ENCODE measurements around the gene TUBA4B.

TUBA4B gene

GRCh38 chr2:219218732-219219701 lies 34.0 kb upstream of the TUBA4B start, which contains the start of gene ABCB6:
TSS of gene ABCB6 (minus strand) at chr2:219218958. CDS start at chr2:219218673, 285 bp downstream.
- peak; percentile 77 for DNase-seq

GRCh38 chr2:219219784-219220532 lies 33.1 kb upstream of the TUBA4B start:
- no peak for DNase-seq

GRCh38 chr2:219220652-219221402 lies 32.2 kb upstream of the TUBA4B start:
- DNase-seq: no peak

- no peak for DNase-seq
These were observed 31.0 kb upstream of the TUBA4B start for GRCh38 chr2:219221957-219222518.

GRCh38 chr2:219223831-219224610 lies 29.0 kb upstream of the TUBA4B start:
- DNase-seq: no peak

- no peak for DNase-seq
These were observed 27.7 kb upstream of the TUBA4B start for GRCh38 chr2:219225350-219225749.

- no peak for DNase-seq
These were observed 24.8 kb upstream of the TUBA4B start for GRCh38 chr2:219228041-219228910.

GRCh38 chr2:219228911-219229304 lies 24.1 kb upstream of the TUBA4B start:
- no peak for DNase-seq

- peak; percentile 96 for DNase-seq
These were observed 23.6 kb upstream of the TUBA4B start, which contains the start of the genes ANKZF1 and ATG9A for GRCh38 chr2:219229305-219230058. TSS of gene ANKZF1 (plus strand) at chr2:219229806. CDS start at chr2:219230258, 452 bp downstream. TSS of gene ATG9A (minus strand) at chr2:219229636. CDS start at chr2:219228024, 1,612 bp downstream.

- DNase-seq: no peak
These were observed 22.9 kb upstream of the TUBA4B start for GRCh38 chr2:219230059-219230540.

- no peak for DNase-seq
These were observed 18.7 kb upstream of the TUBA4B start for GRCh38 chr2:219234331-219234730.

- no peak for DNase-seq
These were observed 9.7 kb upstream of the TUBA4B start for GRCh38 chr2:219243291-219243761.

- DNase-seq: peak; percentile 29
These were observed 8.3 kb upstream of the TUBA4B start for GRCh38 chr2:219244789-219245147.

- peak; percentile 80 for DNase-seq
These were observed 7.7 kb upstream of the TUBA4B start, which contains the start of the genes GLB1L and STK16 for GRCh38 chr2:219245148-219245898. TSS of gene GLB1L (minus strand) at chr2:219245444. CDS start at chr2:219243573, 1,871 bp downstream. TSS of gene STK16 (plus strand) at chr2:219245479. CDS start at chr2:219246000, 521 bp downstream.

GRCh38 chr2:219245899-219246230 lies 7.2 kb upstream of the TUBA4B start:
- DNase-seq: no peak

- DNase-seq: no peak
These were observed 6.5 kb upstream of the TUBA4B start for GRCh38 chr2:219246559-219246958.

- no peak for DNase-seq
These were observed 5.1 kb upstream of the TUBA4B start for GRCh38 chr2:219247678-219248642.

Measured in SHP77 treated with DMSO at 0.1 percent for 48 hours (cell line).